ENCODE data around the gene FGFR3.

FGFR3 gene

GRCh38 chr4:1798580-1799386 lies 5.7 kb downstream of the FGFR3 start:
- Mint-ChIP-seq H3K4me1 (no peaks in the 10 kb centered on the region), H3K27me3 (peaks cover 52% of the 10 kb centered on the region), H3K4me3 (no peak overlapping the region), H3K9me3 (no peaks in the 10 kb centered on the region), H3K27ac (no peak overlapping the region)
- DNase-seq (no peak), ATAC-seq (no peak)

- DNase-seq, result no peak
- Mint-ChIP-seq H3K4me3 (no peak overlapping the region), H3K27ac (no peak overlapping the region), H3K27me3 (peaks cover 52% of the 10 kb centered on the region), H3K4me1 (no peaks in the 10 kb centered on the region), H3K9me3 (no peaks in the 10 kb centered on the region)
- ATAC-seq, result peak; percentile 1
Observed at GRCh38 chr4:1799387-1800375, 6.6 kb downstream of the FGFR3 start.

GRCh38 chr4:1800805-1801204 lies 7.7 kb downstream of the FGFR3 start:
- DNase-seq (no peak), ATAC-seq (no peak)
- H3K27ac Mint-ChIP-seq, result no peak overlapping the region
- H3K4me1 Mint-ChIP-seq, result no peaks in the 10 kb centered on the region
- H3K9me3 Mint-ChIP-seq, result no peaks in the 10 kb centered on the region
- H3K4me3 Mint-ChIP-seq, result no peak overlapping the region
- peaks cover 46% of the 10 kb centered on the region for H3K27me3 Mint-ChIP-seq

GRCh38 chr4:1801286-1801958 lies 8.3 kb downstream of the FGFR3 start:
- no peak for ATAC-seq
- H3K4me1 Mint-ChIP-seq, result no peaks in the 10 kb centered on the region
- no peak overlapping the region for H3K27ac Mint-ChIP-seq
- no peak for DNase-seq
- peaks cover 40% of the 10 kb centered on the region for H3K27me3 Mint-ChIP-seq
- H3K9me3 Mint-ChIP-seq, result no peaks in the 10 kb centered on the region
- H3K4me3 Mint-ChIP-seq, result no peak overlapping the region

- DNase-seq (no peak), ATAC-seq (no peak)
- no peak overlapping the region for H3K4me3 Mint-ChIP-seq
- no peaks in the 10 kb centered on the region for H3K4me1 Mint-ChIP-seq
- no peaks in the 10 kb centered on the region for H3K9me3 Mint-ChIP-seq
- H3K27me3 Mint-ChIP-seq, result peaks cover 32% of the 10 kb centered on the region
- no peak overlapping the region for H3K27ac Mint-ChIP-seq
Observed at GRCh38 chr4:1802151-1802715, 9.1 kb downstream of the FGFR3 start.

GRCh38 chr4:1802720-1803522 lies 9.8 kb downstream of the FGFR3 start:
- H3K9me3 Mint-ChIP-seq, result no peaks in the 10 kb centered on the region
- DNase-seq, result no peak
- no peak overlapping the region for H3K27ac Mint-ChIP-seq
- no peak for ATAC-seq
- no peak overlapping the region for H3K4me3 Mint-ChIP-seq
- H3K27me3 Mint-ChIP-seq, result peaks cover 25% of the 10 kb centered on the region
- H3K4me1 Mint-ChIP-seq, result no peaks in the 10 kb centered on the region

GRCh38 chr4:1803523-1804423 lies 10.7 kb downstream of the FGFR3 start:
- H3K9me3 Mint-ChIP-seq, result no peaks in the 10 kb centered on the region
- DNase-seq (no peak), ATAC-seq (no peak)
- no peak overlapping the region for H3K27ac Mint-ChIP-seq
- H3K4me3 Mint-ChIP-seq, result no peak overlapping the region
- H3K4me1 Mint-ChIP-seq, result no peaks in the 10 kb centered on the region
- H3K27me3 Mint-ChIP-seq, result peaks cover 21% of the 10 kb centered on the region

GRCh38 chr4:1804638-1805492 lies 11.8 kb downstream of the FGFR3 start:
- Mint-ChIP-seq H3K27ac (no peak overlapping the region), H3K4me1 (no peaks in the 10 kb centered on the region), H3K27me3 (peaks cover 12% of the 10 kb centered on the region), H3K4me3 (no peak overlapping the region), H3K9me3 (no peaks in the 10 kb centered on the region)
- DNase-seq, result no peak
- ATAC-seq, result no peak

- Mint-ChIP-seq H3K4me3 (no peak overlapping the region), H3K27ac (no peak overlapping the region), H3K9me3 (no peaks in the 10 kb centered on the region), H3K27me3 (peaks cover 4% of the 10 kb centered on the region), H3K4me1 (no peaks in the 10 kb centered on the region)
- ATAC-seq (no peak), DNase-seq (no peak)
Observed at GRCh38 chr4:1805493-1806222, 12.6 kb downstream of the FGFR3 start.

- H3K4me3 Mint-ChIP-seq, result no peak overlapping the region
- H3K4me1 Mint-ChIP-seq, result no peaks in the 10 kb centered on the region
- no peak for DNase-seq
- H3K27ac Mint-ChIP-seq, result no peak overlapping the region
- no peak for ATAC-seq
- no peaks in the 10 kb centered on the region for H3K27me3 Mint-ChIP-seq
- H3K9me3 Mint-ChIP-seq, result no peaks in the 10 kb centered on the region
Observed at GRCh38 chr4:1806223-1806564, 13.1 kb downstream of the FGFR3 start.

GRCh38 chr4:1806596-1807331 lies 13.7 kb downstream of the FGFR3 start:
- no peak for ATAC-seq
- Mint-ChIP-seq H3K27ac (no peak overlapping the region), H3K4me3 (no peak overlapping the region)

GRCh38 chr4:1807332-1807777 lies 14.3 kb downstream of the FGFR3 start:
- no peak overlapping the region for H3K27ac Mint-ChIP-seq

More at GRCh38 chr4:1806596-1807331, 13.7 kb downstream of the FGFR3 start:
- no peak for DNase-seq
- no peaks in the 10 kb centered on the region for H3K9me3 Mint-ChIP-seq
- H3K4me1 Mint-ChIP-seq, result no peaks in the 10 kb centered on the region
- no peaks in the 10 kb centered on the region for H3K27me3 Mint-ChIP-seq

More at GRCh38 chr4:1807332-1807777, 14.3 kb downstream of the FGFR3 start:
- Mint-ChIP-seq H3K4me3 (no peak overlapping the region), H3K4me1 (no peaks in the 10 kb centered on the region), H3K9me3 (no peaks in the 10 kb centered on the region), H3K27me3 (no peaks in the 10 kb centered on the region)
- DNase-seq, result no peak
- no peak for ATAC-seq

Data from stimulated activated naive CD8-positive, alpha-beta T cell treated with anti-CD3 and anti-CD28 coated beads, Interleukin-15, amount 100 ng/mL, for 72 hours (primary cell).